Parathyroid adenoma (tissue), 2 donors: Measurements from ENCODE around the gene HDHD2.

Experiments used
- H2AFZ ChIP-seq: fragments of 300-600 bp; sonication (generic); one replicate; pipeline ENCODE4 v1.7.0; 2017; ENCODE audit warnings: antibody characterized with exemption, mild to moderate bottlenecking
- H3K27ac ChIP-seq: fragments of 300-600 bp; sonication (generic); one replicate; pipeline ENCODE4 v1.7.0; 2017
- H3K27me3 ChIP-seq: fragments of 300-600 bp; sonication (generic); one replicate; pipeline ENCODE4 v1.7.0; 2017; ENCODE audit warnings: low read length; ENCODE audit not compliant: control insufficient read depth, insufficient read depth
- H3K36me3 ChIP-seq: fragments of 300-600 bp; sonication (generic); one replicate; pipeline ENCODE4 v1.7.0; 2017; ENCODE audit warnings: low read length; ENCODE audit not compliant: control insufficient read depth, insufficient read depth
- H3K4me1 ChIP-seq: fragments of 300-600 bp; sonication (generic); one replicate; pipeline ENCODE4 v1.7.0; 2017; ENCODE audit warnings: control low read depth
- H3K4me2 ChIP-seq: fragments of 300-600 bp; sonication (generic); one replicate; pipeline ENCODE4 v1.7.0; 2017; ENCODE audit warnings: low read length
- H3K4me3 ChIP-seq: fragments of 300-600 bp; sonication (generic); one replicate; pipeline ENCODE4 v1.7.0; 2017; ENCODE audit warnings: low read depth, low read length
- H3K79me2 ChIP-seq: fragments of 300-600 bp; sonication (generic); one replicate; pipeline ENCODE4 v1.7.0; 2017; ENCODE audit warnings: control low read depth
- H3K9ac ChIP-seq: fragments of 300-600 bp; sonication (generic); one replicate; pipeline ENCODE4 v1.7.0; 2017; ENCODE audit warnings: mild to moderate bottlenecking
- H3K9me3 ChIP-seq: fragments of 300-600 bp; sonication (generic); one replicate; pipeline ENCODE4 v1.7.0; 2017; ENCODE audit warnings: low read length; ENCODE audit not compliant: control insufficient read depth
- TF ChIP-seq, protein P1 (sequence below): fragments of 300-600 bp; sonication (generic); IDR thresholded peaks from one replicate; pipeline ENCODE4 v1.7.0; 2017; ENCODE audit warnings: antibody characterized with exemption, mild to moderate bottlenecking
- donor health status: primary hyperparathyroidism.

HDHD2 gene

DNA sequence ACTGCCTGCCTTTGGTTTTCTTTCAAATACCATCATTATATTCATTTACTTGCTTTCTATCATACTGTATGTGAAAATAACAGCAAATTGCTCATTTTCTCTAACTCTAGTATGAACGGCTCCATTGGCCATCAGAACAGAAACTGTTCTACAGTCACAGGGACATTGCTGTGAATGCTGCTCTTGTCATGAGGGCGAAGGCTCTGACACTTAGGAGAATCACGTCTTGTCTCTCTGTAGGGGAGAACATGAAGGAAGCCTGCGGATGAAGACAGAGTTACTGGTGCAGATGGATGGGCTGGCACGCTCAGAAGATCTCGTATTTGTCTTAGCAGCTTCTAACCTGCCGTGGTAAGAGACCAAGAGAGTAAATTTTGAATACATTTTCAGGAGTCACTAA lies 73.2 kb downstream of the HDHD2 start:
- H3K4me2 ChIP-seq = no peak overlapping the region
- H3K79me2 ChIP-seq = no peaks in the 10 kb centered on the region
- H3K4me3 ChIP-seq = no peak overlapping the region
- TF ChIP-seq, protein P1, sequence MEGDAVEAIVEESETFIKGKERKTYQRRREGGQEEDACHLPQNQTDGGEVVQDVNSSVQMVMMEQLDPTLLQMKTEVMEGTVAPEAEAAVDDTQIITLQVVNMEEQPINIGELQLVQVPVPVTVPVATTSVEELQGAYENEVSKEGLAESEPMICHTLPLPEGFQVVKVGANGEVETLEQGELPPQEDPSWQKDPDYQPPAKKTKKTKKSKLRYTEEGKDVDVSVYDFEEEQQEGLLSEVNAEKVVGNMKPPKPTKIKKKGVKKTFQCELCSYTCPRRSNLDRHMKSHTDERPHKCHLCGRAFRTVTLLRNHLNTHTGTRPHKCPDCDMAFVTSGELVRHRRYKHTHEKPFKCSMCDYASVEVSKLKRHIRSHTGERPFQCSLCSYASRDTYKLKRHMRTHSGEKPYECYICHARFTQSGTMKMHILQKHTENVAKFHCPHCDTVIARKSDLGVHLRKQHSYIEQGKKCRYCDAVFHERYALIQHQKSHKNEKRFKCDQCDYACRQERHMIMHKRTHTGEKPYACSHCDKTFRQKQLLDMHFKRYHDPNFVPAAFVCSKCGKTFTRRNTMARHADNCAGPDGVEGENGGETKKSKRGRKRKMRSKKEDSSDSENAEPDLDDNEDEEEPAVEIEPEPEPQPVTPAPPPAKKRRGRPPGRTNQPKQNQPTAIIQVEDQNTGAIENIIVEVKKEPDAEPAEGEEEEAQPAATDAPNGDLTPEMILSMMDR = no peak
- no peaks in the 10 kb centered on the region for H3K9me3 ChIP-seq
- H2AFZ ChIP-seq = no peak overlapping the region
- no peaks in the 10 kb centered on the region for H3K27me3 ChIP-seq
- no peak overlapping the region for H3K27ac ChIP-seq
- no peaks in the 10 kb centered on the region for H3K36me3 ChIP-seq
- H3K4me1 ChIP-seq = no peaks in the 10 kb centered on the region
- H3K9ac ChIP-seq = no peak overlapping the region

DNA sequence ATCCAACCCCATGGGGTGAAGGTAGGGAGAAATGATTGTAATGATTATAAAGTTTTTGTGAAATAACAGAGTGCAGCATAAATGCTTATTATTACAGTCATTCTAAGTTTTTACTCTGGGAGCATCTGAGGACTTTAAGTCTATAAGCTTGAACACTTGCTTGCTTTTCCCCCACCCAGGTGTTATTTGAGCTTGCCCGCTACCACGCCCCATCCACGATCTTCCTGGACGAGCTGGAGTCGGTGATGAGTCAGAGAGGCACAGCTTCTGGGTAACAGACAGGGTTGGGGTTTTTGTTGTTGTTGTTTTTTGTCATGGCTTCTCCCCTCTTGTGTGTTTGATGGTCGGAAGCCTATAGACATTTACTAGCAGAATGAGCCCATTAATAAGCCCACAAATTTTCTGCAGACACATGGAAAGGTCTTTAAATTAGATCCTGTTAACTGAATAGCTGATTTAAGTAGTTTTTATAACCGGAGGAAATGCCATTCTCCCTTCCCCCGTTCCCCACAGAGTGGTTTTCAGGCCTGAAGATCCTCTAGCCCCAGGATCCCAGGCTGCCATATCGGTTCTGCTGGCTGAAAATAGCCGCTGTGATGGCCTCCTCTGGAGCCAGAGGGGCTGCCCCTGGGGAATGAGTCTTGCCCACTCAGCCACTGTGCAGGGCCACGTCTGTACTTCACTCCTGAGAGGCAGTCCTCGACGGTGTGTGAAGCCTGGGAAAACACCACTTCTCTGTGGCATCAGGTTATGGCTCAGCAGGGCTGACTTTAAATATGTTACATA lies 75.0 kb downstream of the HDHD2 start:
- Histone ChIP-seq H3K27ac (no peak overlapping the region), H3K4me2 (no peak overlapping the region), H3K4me1 (no peaks in the 10 kb centered on the region), H3K9ac (no peak overlapping the region), H3K9me3 (no peaks in the 10 kb centered on the region), H3K4me3 (no peak overlapping the region), H2AFZ (no peak overlapping the region), H3K27me3 (no peaks in the 10 kb centered on the region), H3K36me3 (no peaks in the 10 kb centered on the region), H3K79me2 (no peaks in the 10 kb centered on the region)
- TF ChIP-seq, protein P1 = no peak

DNA sequence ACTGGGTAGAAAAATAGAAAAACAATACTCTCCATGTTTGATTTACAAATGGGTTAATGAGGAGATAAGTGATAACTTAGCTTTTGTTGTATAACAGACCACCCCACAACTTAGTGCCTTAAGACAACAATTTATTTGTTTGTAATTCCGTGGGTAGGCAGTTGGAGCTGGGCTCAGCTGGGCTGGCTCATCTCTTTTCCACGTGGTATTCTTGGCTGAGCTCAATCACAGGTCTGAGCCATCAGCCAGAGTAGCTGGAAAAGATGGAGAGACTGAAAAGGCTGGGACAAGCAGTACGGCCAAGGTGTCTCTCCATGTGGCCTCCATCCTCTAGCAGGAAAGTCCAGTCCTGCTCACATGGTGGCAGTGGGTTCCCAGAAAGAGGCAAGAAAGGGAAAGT lies 82.7 kb downstream of the HDHD2 start:
- Histone ChIP-seq H3K36me3 (no peaks in the 10 kb centered on the region), H3K4me3 (no peak overlapping the region), H3K27ac (no peak overlapping the region), H2AFZ (no peak overlapping the region), H3K4me2 (no peak overlapping the region), H3K27me3 (no peaks in the 10 kb centered on the region), H3K9ac (no peak overlapping the region), H3K4me1 (no peaks in the 10 kb centered on the region), H3K79me2 (no peaks in the 10 kb centered on the region), H3K9me3 (no peaks in the 10 kb centered on the region)
- TF ChIP-seq, protein P1 = no peak

DNA sequence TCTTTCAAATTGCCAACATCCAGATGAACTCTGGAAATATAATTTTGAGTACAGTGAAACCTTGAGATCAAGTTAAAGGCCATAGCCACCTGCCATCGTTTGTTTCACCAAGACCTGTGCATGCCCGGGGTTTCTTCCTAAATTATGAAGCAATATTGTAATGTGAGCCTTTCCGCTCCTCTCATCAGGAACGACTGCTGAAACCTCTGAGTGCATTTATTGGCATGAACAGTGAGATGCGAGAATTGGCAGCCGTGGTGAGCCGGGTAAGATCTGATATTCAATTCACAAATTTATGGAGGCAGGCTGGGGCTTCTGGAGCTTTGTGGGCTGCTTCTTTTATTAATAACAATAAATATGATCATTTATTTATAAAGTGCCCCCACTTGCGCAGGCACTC lies 87.2 kb downstream of the HDHD2 start:
- Histone ChIP-seq H2AFZ (no peak overlapping the region), H3K4me2 (no peak overlapping the region), H3K27me3 (no peaks in the 10 kb centered on the region), H3K4me3 (no peak overlapping the region), H3K9me3 (no peaks in the 10 kb centered on the region), H3K27ac (no peak overlapping the region), H3K79me2 (no peaks in the 10 kb centered on the region), H3K9ac (no peak overlapping the region), H3K4me1 (no peaks in the 10 kb centered on the region), H3K36me3 (no peaks in the 10 kb centered on the region)
- TF ChIP-seq, protein P1 = no peak

DNA sequence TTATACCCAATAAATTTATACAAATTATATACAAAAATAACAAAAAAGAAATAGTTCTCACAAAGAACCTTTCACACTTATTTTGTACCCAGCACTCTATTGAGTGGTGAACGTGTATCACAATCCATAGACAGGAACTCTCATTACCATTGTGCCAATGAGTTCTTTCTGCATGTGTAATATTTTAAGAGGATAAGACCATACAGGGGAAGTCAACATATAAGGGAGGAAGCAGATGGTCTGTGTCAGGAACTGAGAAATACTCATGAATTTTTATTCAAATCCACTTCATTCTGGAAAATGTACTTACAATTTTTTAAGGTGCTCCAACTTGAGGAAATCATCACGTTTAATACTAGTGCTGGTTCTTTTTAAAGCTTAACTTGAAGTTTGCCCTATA lies 87.8 kb downstream of the HDHD2 start:
- no peak overlapping the region for H3K4me2 ChIP-seq
- H3K9ac ChIP-seq = no peak overlapping the region
- TF ChIP-seq, protein P1 = no peak
- no peaks in the 10 kb centered on the region for H3K36me3 ChIP-seq
- no peak overlapping the region for H3K4me3 ChIP-seq
- no peak overlapping the region for H2AFZ ChIP-seq
- no peaks in the 10 kb centered on the region for H3K27me3 ChIP-seq
- H3K79me2 ChIP-seq = no peaks in the 10 kb centered on the region
- no peaks in the 10 kb centered on the region for H3K4me1 ChIP-seq
- no peaks in the 10 kb centered on the region for H3K9me3 ChIP-seq
- no peak overlapping the region for H3K27ac ChIP-seq
